Erythroblast (primary cell): ENCODE results near the gene ADAMTS20.

Experiments used
- GATA1 ChIP-seq: IDR thresholded peaks from 2 replicates; pipeline ENCODE4 v1.6.1; 2011; ENCODE audit warnings: low read depth, mild to moderate bottlenecking, control low read depth, low read length, moderate library complexity
- POLR2A ChIP-seq: IDR thresholded peaks from 2 replicates; pipeline ENCODE4 v1.6.1; 2011; ENCODE audit warnings: mild to moderate bottlenecking, low read length

DNA sequence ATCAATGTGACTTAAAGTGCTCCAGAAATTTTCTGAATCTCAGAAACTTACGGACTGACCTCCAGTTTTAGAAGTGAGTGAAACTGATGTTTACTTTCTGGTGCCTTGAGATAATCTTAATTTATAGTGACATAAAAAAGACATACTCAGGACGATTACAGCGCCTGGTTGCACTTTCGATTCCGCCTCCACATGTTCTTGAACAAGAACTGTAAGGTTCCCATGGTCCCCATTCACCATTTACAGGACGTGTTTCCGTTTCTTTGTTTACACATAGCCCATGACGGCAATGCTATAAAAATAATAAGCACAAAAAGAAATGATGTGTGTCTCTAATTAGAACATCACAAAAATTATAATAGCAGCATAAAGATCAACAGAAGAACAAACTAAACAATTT is 98.2 kb downstream of the ADAMTS20 start:
- TF ChIP-seq POLR2A, result no peak
- TF ChIP-seq GATA1, result no peak
